ENCODE data around the gene CD7.
A peak's percentile ranks its signal among the peaks of the same experiment; 100 is the strongest.

Gene CD7

GRCh38 chr17:82297714-82298537, 19.5 kb downstream of the CD7 start:
- peak; percentile 87 for DNase-seq

GRCh38 chr17:82297280-82297713, 20.1 kb downstream of the CD7 start:
- DNase-seq = peak; percentile 56

- DNase-seq = no peak
These were observed 20.7 kb downstream of the CD7 start for GRCh38 chr17:82296511-82297279.

GRCh38 chr17:82295472-82295814, 22.0 kb downstream of the CD7 start:
- no peak for DNase-seq

- no peak for DNase-seq
These were observed 23.2 kb downstream of the CD7 start for GRCh38 chr17:82294064-82294773.

- DNase-seq = peak; percentile 84
These were observed 24.9 kb downstream of the CD7 start for GRCh38 chr17:82292251-82293154.

GRCh38 chr17:82291582-82292250, 25.7 kb downstream of the CD7 start:
- DNase-seq = no peak

- no peak for DNase-seq
These were observed 29.3 kb downstream of the CD7 start for GRCh38 chr17:82287868-82288801.

GRCh38 chr17:82287013-82287867, 30.2 kb downstream of the CD7 start:
- DNase-seq = no peak

- DNase-seq = no peak
These were observed 32.3 kb downstream of the CD7 start for GRCh38 chr17:82285141-82285540.

GRCh38 chr17:82283208-82283749, 34.1 kb downstream of the CD7 start:
- no peak for DNase-seq

GRCh38 chr17:82282239-82283207, 34.9 kb downstream of the CD7 start:
- no peak for DNase-seq

- no peak for DNase-seq
These were observed 35.7 kb downstream of the CD7 start for GRCh38 chr17:82281502-82282238.

- no peak for DNase-seq
These were observed 36.3 kb downstream of the CD7 start for GRCh38 chr17:82281076-82281475.

GRCh38 chr17:82280537-82280936, 36.9 kb downstream of the CD7 start:
- no peak for DNase-seq

- no peak for DNase-seq
These were observed 38.5 kb downstream of the CD7 start for GRCh38 chr17:82278786-82279391.

GRCh38 chr17:82278308-82278707, 39.1 kb downstream of the CD7 start:
- DNase-seq = no peak
